HG03575 (cell line): ENCODE results near the gene RNF220.

Source experiments
- ATAC-seq: cut with Tn5 transposase; IDR thresholded peaks from one replicate; pipeline ENCODE4 v1.9.1; 2021; ENCODE audit not compliant: unreplicated experiment, insufficient number of reproducible peaks, low FRiP score; ENCODE audit errors: extremely low read depth

RNF220 gene

GRCh38 chr1:44636688-44637598 is 231.9 kb downstream of the RNF220 start:
- no peak for ATAC-seq

DNA sequence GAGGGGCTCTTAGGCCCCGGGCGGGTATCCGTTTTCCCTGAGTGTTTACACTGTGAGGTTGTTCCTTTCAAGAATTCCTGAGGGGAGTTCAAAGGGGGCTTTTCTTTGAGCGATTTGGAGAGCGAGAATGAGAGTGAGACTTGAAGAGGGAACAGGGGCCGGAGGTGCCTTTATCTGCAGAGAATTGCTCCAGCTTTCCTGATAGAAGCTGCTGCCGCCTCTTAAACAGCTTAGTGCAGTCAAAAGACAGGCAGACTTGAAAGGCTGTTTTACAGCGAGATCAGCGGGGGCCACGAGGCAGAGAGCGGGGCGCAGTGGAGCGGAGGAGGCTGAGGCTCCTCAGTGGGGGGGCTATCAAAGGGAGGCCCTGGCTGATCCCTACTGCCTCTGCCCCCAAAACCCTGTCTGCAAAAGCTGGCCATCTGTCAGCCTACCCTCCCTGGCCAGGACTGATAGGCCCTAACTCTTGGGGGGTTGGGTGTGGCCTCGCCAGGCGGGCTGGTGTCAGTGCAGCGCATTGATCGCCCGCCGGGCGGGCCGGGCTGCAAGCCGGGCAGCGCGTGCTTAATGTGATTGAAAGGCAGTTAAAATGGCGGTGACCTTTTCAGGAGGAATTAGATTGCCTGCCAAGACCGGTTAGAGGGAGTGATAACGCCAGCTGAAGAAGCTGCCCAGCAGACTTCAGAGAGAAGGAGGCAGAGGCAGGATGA is 232.8 kb downstream of the RNF220 start:
- no peak for ATAC-seq

DNA sequence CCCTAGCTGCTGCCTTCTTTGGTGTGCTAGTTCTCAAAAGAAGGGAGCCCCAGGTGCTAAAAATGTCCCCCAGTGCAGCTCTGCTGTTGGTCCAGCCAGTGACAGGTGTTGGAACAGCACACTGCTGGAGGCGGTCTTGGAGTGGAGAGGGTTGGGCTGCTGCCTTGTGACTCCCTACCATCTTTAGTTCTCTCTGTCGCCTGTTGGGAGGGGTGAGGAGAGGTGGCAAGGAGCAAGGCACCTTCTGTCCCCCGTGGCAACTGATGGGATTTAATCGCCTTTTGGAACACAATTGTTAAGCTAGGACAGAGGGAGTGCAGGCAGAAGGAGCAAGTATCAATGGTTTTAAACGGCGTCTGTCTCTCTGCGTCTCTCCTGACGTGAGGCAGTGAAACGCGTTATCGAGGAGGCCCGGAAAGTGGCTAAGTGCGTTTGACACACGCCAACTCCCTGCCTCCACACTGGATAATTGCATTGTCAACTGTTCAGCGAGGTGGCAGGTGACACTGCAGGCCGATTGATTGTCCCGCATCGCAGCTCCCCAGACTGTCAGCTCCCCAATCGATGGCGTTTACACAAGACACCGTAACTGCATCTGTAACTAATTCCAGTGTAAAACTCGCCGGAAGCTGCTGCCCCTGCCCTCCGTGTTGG is 235.3 kb downstream of the RNF220 start:
- ATAC-seq: no peak

GRCh38 chr1:44641126-44642102 is 236.4 kb downstream of the RNF220 start:
- ATAC-seq: no peak

- ATAC-seq: no peak
Measured at GRCh38 chr1:44642255-44642654, 237.2 kb downstream of the RNF220 start.

- ATAC-seq: no peak
Measured at GRCh38 chr1:44642925-44643324, 237.9 kb downstream of the RNF220 start.

DNA sequence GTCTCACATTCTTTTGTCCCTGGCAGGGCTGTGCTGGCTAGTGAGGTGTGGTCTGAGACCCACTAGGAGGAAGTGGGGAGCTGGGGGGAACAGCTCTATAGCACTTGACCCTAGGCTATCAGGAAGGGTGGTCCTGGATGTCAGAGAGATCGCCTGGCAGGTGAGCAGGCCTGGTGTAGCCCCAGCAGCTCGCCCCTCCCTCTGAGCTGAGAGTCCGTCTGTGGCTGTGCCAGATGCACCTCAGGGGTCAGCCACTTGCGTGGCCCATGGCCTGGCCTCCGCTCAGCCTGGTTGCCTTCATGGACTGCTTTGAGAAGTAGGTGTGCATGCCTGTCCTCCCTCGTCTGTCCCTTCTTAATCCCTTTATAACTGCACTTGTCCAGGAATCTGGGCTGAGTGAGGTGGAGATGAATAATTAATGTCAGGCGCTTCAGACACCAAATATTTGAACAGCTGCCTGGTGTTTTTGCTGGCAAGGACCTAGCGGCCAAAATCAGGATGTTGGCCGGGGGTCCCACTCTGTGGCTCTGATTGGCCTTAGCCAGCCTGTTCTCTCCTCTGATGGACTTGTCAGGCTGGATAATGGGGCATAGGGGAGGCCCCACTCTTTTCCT is 238.8 kb downstream of the RNF220 start:
- ATAC-seq: no peak

DNA sequence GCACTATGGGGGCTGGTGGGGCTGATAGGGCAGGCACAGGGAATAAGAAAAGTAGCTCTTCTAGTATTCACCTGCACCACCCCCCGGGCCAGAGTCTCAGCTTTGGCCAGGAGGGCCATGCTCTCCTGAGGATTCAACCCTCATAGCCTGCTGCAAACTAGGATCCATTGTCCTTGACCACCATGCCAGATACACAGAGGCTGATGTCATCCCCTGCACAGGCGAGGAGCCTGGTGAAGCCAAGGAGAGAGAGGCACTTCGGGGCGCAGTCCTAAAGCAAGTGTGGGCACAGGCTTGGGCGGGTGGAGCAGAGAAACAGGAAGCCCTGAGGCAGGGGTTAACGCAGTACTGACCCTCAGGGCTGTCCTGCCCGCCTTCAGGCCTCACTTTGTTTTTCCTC is 239.8 kb downstream of the RNF220 start:
- no peak for ATAC-seq

DNA sequence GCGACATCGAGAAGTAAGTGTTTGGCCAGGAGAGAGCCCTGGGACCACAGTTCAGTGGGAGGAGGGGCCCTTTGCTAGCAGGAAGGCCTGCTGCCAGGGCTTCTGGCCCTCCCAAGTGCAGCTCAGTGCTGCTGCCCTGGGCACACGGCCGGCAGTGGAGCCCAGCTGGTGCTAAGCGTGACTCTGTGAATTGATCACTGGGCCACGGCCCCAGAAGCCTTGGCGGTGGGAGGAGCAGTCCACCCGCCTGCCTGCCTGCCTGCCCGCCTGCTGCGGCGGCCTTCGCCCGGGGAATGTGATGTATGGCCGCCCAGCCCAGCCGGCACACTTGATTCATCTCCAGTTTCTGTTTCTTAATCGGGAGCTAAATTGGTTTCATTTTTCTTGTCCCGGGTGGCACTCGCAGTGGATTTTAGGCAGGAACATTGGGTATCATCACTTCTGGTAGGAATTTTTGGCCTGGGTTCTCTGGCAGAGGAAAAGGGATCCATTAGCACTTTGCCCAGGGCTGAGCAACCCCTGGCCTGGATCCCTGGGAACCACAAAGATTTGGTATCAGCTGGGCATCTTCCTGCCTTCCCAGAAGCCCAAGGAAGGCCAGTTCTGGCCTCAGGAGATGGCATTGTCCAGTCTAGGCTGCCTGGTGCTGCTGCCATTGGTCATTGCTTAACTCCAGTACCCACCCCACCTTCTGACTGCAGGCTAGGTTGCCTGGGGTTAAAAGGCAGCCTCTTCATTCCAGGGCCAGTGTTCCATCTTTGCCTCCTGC is 240.6 kb downstream of the RNF220 start:
- no peak for ATAC-seq

DNA sequence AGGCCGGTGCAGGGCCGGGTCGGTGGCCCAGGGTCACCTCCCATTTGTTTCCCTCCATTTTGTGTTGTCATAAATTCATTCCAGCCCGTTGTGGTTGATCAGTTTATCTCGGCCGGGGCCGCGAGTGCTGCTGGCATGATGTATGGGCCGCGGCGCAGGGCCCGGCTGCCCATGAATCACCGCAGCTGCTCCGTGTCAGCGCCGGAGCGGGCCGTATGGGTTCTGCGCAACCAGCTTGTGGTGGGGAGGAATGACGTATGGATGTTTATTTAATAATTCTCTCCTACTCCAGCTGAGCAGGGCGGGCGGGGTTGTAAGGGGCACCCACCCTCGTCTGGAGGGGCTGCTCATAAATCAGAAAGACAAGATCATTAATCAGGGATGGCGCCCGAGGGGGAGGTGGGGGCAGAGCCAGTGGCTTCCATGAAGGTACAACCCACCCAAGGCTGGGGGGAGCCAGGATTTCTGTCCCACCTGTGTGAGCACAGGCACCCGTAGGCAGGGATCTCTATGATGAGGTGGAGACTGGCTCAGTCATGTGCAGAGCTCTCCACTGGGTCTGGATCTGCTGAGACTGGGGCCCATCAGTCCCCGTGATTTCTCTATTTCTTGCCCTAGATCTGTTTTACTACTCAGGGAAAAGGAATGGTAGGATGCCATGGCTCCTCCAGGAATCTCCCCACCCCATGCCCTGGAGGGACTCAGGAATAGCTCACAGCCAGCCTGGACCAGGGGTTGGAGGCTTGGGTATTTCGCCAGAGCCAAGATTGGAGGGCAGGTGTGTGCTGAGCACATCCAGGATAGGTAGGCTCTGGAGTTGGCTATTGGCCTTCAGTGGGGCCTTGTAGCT is 241.4 kb downstream of the RNF220 start:
- no peak for ATAC-seq

DNA sequence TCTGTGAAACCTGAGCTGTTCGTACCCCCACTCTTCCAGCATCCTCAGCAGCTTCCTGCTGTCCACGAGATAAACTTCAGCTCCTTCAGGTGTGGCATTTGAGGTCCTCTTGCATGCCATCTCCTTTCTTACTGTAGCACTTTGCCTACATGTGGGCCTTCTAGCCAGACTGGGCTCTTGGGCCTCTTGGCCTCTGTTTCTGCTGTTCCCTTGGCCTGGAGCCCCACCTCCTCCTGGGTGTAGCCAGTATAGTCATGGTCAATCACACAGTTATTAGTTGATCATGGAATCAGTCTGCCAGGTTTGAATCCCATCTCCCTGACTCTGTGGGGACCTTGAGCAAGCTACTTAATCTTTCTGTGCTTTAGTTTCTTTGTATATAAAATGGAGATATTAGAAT is 242.8 kb downstream of the RNF220 start:
- no peak for ATAC-seq

DNA sequence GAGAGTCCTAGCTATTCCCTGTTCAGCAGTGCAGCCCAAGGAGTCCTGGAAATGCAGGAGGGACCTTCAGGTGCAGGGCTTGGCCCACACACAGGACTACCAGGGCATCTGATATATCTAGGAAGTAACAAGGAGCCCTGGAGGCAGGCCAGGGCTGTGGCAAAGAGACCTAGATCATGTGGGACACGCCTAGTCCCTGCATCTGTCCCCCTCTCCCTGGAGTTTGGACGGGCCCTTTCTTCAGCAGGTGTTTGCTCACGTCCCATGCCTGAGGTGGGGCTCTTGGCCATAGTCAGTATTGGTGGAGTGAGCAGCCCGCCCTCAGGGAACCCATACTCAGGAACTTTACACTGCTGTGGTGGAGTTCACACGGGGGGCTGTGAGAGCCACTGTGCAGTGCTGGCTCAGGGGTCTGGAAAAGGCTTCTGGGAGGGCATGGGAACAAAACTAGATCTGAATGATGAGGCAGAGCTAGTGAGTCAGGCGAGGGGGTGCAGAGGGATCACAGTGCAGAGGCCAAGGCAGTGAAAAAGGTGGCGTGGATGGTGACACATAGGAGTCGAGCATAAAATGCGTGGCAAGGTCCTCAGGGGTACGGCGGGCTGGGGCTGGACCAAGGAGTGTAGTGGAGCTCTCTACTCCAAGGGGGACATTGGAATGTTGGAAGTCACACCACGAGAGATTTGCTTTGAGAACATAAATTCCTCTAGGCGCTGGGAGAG is 243.6 kb downstream of the RNF220 start:
- ATAC-seq: no peak

DNA sequence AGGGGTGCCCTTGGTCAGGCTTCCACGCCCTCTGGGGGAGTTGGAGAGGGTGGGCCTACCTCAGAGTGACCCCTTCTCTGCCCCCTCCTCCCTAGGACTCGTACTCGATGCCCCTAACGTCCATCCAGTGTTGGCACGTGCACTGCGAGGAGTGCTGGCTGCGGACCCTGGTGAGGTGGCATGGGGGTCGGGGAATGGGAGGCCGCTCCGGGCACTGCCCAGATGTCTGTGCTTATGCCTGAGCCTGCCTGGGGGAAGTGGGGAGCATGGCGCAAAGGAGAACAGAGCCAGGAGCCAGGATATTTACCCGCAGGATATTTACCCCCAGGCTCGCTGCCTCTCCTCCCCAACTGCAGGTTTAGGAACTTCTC is 244.7 kb downstream of the RNF220 start:
- no peak for ATAC-seq

GRCh38 chr1:44650159-44650831 is 245.2 kb downstream of the RNF220 start:
- ATAC-seq: no peak

DNA sequence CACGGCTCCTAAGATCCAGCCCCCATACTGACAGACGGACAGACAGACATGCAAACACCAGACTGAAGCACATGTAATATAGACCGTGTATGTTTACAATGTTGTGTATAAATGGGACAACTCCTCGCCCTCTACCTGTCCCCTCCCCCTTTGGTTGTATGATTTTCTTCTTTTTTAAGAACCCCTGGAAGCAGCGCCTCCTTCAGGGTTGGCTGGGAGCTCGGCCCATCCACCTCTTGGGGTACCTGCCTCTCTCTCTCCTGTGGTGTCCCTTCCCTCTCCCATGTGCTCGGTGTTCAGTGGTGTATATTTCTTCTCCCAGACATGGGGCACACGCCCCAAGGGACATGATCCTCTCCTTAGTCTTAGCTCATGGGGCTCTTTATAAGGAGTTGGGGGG is 246.0 kb downstream of the RNF220 start:
- no peak for ATAC-seq
